HG02759 (cell line): ENCODE measurements around the gene RTL10.

Experiments used
- ATAC-seq: cut with Tn5 transposase; IDR thresholded peaks from one replicate; pipeline ENCODE4 v1.9.1; 2021; ENCODE audit warnings: mild to moderate bottlenecking, moderate library complexity; ENCODE audit not compliant: unreplicated experiment

RTL10 gene

GRCh38 chr22:19864538-19865106 lies 9.9 kb upstream of the RTL10 start:
- ATAC-seq: no peak

GRCh38 chr22:19863571-19863970 lies 8.9 kb upstream of the RTL10 start:
- no peak for ATAC-seq

DNA sequence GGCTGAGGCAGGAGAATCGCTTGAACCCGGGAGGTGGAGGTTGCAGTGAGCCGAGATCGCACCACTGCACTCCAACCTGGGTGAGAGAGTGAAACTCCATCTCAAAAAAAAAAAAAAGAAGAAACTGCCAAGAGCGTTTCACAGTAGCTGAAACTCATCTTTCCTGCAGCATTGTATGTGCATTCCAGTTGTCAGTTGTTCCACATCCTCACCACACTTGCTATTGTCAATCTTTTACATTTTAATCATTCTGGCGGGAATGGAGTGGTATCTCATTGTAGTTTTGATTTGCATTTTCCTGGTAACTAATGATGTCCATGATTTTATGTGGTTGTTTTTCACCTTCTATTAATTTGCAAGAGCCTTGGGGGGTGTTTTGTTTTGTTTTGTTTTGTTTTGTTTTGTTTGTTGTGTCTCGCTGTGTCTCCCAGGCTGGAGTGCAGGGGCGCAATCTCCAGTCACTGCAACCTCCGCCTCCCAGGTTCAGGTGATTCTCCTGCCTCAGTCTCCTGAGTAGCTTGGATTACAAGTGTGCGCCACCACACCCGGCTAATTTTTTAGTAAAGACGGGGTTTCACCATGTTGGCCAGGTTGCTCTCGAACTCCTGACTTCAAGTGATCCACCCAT lies 8.1 kb upstream of the RTL10 start:
- no peak for ATAC-seq

GRCh38 chr22:19859861-19860510 lies 5.3 kb upstream of the RTL10 start:
- no peak for ATAC-seq

DNA sequence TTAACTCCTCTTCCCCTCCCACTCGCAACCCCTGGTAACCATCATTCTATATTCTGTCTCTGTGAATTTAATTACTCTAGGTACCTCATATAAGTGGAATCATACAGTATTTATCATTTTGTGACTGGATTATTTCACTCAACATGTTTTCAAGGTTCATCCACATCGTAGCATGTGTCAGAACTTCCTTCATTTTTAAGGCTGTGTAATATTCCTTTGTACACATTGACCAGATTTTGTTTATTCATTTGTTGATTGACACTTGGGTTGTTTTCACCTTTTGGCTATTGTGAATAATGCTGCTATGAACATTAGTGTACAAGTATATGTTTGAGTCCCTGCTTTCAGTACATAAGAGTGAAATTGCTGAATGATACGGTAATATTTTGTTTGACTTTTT lies 2.7 kb upstream of the RTL10 start:
- no peak for ATAC-seq

DNA sequence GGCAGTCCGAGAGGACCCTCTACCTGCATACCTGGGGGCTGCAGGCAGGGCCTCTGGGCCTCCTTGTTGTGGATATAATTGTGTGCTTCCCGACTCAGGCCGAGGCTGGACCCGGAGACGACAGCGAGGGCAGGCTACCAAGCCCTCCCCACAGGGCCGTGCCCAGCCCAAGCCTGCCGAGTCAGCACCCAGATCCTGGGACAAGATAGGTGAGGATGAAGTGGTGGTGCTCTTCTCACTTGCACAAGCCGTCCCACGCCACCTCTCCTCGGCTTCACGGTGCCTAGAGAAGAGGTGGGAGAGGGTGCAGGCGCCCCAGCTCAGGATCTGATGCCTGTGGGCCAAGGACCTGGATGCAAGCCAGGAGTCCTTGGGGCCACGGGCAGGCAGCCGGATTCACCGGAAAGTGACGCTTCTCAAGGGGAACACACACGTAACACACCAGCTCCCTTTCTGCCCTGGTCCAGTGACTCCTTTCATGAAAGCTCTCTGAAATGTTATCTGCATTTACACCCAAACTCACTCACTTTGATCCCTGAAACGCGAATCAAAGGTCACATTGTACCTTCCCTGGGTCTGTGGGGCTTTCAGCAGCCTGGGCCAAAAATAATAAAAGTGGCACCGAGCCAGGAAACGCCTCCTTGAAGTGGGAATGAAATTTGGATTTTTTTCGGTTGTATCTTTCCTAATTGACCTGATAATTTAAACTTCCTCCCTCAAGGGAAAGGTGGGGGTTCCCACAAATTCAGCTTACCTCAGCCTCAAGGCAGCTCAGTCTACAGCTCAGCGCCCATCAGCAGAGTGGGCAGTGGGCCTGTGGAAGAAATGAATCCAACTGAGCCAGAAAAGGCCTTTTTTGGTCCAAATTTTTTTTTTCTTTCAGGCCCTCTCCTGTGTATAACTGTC lies 1.1 kb upstream of the RTL10 start:
- ATAC-seq: peak; percentile 17

- no peak for ATAC-seq
These were observed 546 bp downstream of the RTL10 start for GRCh38 chr22:19853879-19854777.

DNA sequence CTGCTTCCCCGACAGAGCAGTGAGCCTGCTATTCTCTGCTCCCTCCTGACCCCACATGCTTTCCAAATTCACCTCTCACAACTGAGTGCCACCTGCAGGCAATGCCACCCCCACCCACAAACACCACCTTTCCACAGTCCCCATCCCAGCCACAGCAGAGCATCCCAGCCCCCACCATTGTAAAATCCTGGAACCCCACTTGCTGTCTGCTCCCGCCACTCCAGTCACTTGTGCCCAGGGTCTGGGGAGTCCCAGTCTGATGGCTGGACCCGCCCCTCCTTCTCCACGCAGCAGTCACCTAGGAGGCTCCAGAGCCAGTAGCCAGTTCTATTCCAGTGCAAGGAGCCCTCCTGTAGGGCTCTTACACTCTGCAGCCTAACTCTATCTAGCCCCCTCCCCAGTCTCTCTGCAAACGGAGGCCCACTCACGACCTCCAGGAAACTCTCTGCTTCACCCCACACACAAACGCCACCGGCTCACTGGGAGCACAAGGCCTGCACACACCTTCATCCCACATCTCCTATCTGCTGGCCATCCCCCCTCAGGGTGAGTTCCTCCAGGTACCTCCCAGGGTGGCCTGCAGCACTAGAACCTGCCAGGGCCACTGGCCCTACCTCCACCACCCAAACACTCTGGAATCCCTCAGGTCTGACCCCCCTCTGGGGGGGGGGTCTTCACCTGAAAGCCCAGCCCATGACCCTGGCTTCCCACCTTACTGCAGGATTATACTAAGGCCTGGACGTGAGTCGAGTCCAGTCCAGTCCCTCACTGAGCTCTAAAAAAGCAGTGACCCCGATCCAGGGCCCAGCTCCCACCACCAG lies 1.4 kb downstream of the RTL10 start:
- no peak for ATAC-seq

DNA sequence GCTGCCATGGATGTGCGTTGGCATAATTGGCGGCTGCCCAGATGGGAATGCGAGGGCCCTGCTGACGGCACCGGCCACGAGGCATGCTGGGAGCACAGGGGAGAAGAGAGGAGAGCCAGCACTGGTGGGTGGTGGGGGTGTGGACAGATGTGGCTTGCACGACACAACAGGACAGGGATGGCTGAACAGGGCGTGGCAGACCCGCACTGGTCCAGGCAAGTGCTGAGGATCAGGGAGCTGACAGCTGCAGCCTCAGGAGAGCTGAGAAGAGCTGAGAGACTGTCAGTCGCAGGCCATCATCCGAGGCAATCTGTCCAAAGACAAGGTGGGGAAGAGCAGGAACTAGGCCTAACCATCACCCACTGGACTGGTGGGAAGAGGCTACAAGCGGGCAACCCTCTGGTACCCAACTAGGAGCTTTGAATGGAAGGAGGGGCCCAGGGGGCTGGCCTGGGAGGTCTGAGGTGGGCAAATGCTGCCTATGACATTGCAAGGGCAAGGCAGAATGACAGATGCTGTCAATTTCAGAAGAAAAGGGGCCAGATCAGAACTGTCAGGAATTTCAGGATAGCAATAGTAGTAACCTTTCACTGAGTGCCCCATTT lies 2.4 kb downstream of the RTL10 start:
- ATAC-seq: no peak

- ATAC-seq: no peak
These were observed 3.1 kb downstream of the RTL10 start for GRCh38 chr22:19851291-19852176.

DNA sequence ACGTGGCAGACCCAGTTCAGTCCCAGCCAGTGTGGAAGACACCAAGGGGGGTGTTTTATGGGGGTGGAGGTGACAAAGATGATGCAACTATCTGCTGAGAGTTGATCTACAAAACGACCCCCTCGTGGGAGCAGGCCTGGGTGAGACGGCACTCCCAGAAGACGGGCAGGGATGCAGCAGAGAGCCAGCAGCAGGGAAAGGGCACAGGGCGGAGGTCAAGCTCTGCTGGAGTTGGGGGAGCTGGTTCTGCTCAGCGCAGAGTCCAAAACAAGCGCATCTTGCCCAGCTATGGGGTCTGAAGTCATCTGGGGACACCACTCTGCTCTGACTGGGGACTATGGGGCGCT lies 3.9 kb downstream of the RTL10 start:
- ATAC-seq: no peak

- no peak for ATAC-seq
These were observed 4.6 kb downstream of the RTL10 start for GRCh38 chr22:19849835-19850762.

- ATAC-seq: no peak
These were observed 6.1 kb downstream of the RTL10 start for GRCh38 chr22:19848298-19849224.

GRCh38 chr22:19847345-19847632 lies 7.4 kb downstream of the RTL10 start:
- ATAC-seq: no peak

- ATAC-seq: no peak
These were observed 7.9 kb downstream of the RTL10 start for GRCh38 chr22:19846620-19847344.
